Measurements from ENCODE around the gene CRPPA.

CRPPA gene

GRCh38 chr7:16396766-16397500 lies 24.4 kb downstream of the CRPPA start:
- Histone ChIP-seq H3K4me3 (ENCODE audit: low read depth, low read length) (peak overlapping the region; percentile 32), H2BK120ac (ENCODE audit: insufficient read depth, low read length, poor library complexity) (no peak overlapping the region), H3K79me2 (ENCODE audit: control insufficient read depth, insufficient read depth, low read length, poor library complexity) (no peaks in the 10 kb centered on the region), H3K9ac (ENCODE audit: low read length) (no peak overlapping the region), H3K36me3 (ENCODE audit: control insufficient read depth in 1 of 2, insufficient read depth in 2 of 2, low read length in 2 of 2) (peaks cover 0 to 21% of the 10 kb centered on the region in 2 experiments), H2AFZ (ENCODE audit: insufficient read depth, low read length, poor library complexity) (no peak overlapping the region), H3K23ac (ENCODE audit: low read length) (no peak overlapping the region), H3K4ac (ENCODE audit: low read depth, low read length) (no peak overlapping the region), H2BK5ac (ENCODE audit: low read depth, low read length, poor library complexity) (no peak overlapping the region), H4K8ac (ENCODE audit: low read depth, low read length) (no peak overlapping the region), H3K27me3 (ENCODE audit: insufficient read depth, low read length) (no peaks in the 10 kb centered on the region), H3K4me2 (ENCODE audit: low read length) (no peak overlapping the region), H4K12ac (ENCODE audit: low read depth, low read length) (no peak overlapping the region), H3K14ac (ENCODE audit: low read length) (no peak overlapping the region), H3K4me1 (ENCODE audit: control insufficient read depth in 1 of 2, insufficient read depth in 2 of 2, low read length in 2 of 2) (no peaks in the 10 kb centered on the region), H3K18ac (ENCODE audit: low read length) (no peak overlapping the region), H3K79me1 (ENCODE audit: low read length) (no peaks in the 10 kb centered on the region), H2AK5ac (ENCODE audit: low read length) (no peak overlapping the region), H3K9me3 (ENCODE audit: insufficient read depth, low read depth, low read length) (peaks cover 39% of the 10 kb centered on the region), H4K91ac (ENCODE audit: low read depth, low read length) (no peak overlapping the region), H2BK12ac (ENCODE audit: low read length) (no peak overlapping the region), H3K27ac (ENCODE audit: low read depth, low read length) (no peak overlapping the region)
- no peak for DNase-seq
- no CpG with 5 or more reads among the region's 25 CpGs for WGBS (ENCODE audit: extremely low coverage, insufficient coverage, insufficient read length)

- no peak overlapping the region for H3K27ac ChIP-seq (ENCODE audit: low read depth, low read length)
- no peak overlapping the region for H4K12ac ChIP-seq (ENCODE audit: low read depth, low read length)
- peaks cover 34% of the 10 kb centered on the region for H3K9me3 ChIP-seq (ENCODE audit: insufficient read depth, low read depth, low read length)
- H3K27me3 ChIP-seq (ENCODE audit: insufficient read depth, low read length), result no peaks in the 10 kb centered on the region
- no peak overlapping the region for H3K4me3 ChIP-seq (ENCODE audit: low read depth, low read length)
- no peak overlapping the region for H3K4me2 ChIP-seq (ENCODE audit: low read length)
- no peak overlapping the region for H3K9ac ChIP-seq (ENCODE audit: low read length)
- no peak overlapping the region for H3K18ac ChIP-seq (ENCODE audit: low read length)
- H4K91ac ChIP-seq (ENCODE audit: low read depth, low read length), result no peak overlapping the region
- H2AFZ ChIP-seq (ENCODE audit: insufficient read depth, low read length, poor library complexity), result no peak overlapping the region
- no peaks in the 10 kb centered on the region for H3K79me2 ChIP-seq (ENCODE audit: control insufficient read depth, insufficient read depth, low read length, poor library complexity)
- no peak overlapping the region for H2AK5ac ChIP-seq (ENCODE audit: low read length)
- H2BK12ac ChIP-seq (ENCODE audit: low read length), result no peak overlapping the region
- no peak overlapping the region for H4K8ac ChIP-seq (ENCODE audit: low read depth, low read length)
- H2BK120ac ChIP-seq (ENCODE audit: insufficient read depth, low read length, poor library complexity), result no peak overlapping the region
- no peak overlapping the region for H2BK5ac ChIP-seq (ENCODE audit: low read depth, low read length, poor library complexity)
- no peak overlapping the region for H3K4ac ChIP-seq (ENCODE audit: low read depth, low read length)
- H3K79me1 ChIP-seq (ENCODE audit: low read length), result no peaks in the 10 kb centered on the region
- DNase-seq, result no peak
- H3K4me1 ChIP-seq (ENCODE audit: control insufficient read depth in 1 of 2, insufficient read depth in 2 of 2, low read length in 2 of 2), result no peaks in the 10 kb centered on the region
- H3K36me3 ChIP-seq (ENCODE audit: control insufficient read depth in 1 of 2, insufficient read depth in 2 of 2, low read length in 2 of 2), result peaks cover 0 to 17% of the 10 kb centered on the region in 2 experiments
- WGBS (ENCODE audit: extremely low coverage, insufficient coverage, insufficient read length), result no CpG with 5 or more reads among the region's 1 CpG
- no peak overlapping the region for H3K14ac ChIP-seq (ENCODE audit: low read length)
- H3K23ac ChIP-seq (ENCODE audit: low read length), result no peak overlapping the region
Observed at GRCh38 chr7:16395121-16395520, 26.2 kb downstream of the CRPPA start.

GRCh38 chr7:16393862-16394422 lies 27.4 kb downstream of the CRPPA start:
- peaks cover 22% of the 10 kb centered on the region for H3K9me3 ChIP-seq (ENCODE audit: insufficient read depth, low read depth, low read length)
- H3K79me2 ChIP-seq (ENCODE audit: control insufficient read depth, insufficient read depth, low read length, poor library complexity), result no peaks in the 10 kb centered on the region
- no peak overlapping the region for H2AK5ac ChIP-seq (ENCODE audit: low read length)
- no peak overlapping the region for H4K91ac ChIP-seq (ENCODE audit: low read depth, low read length)
- no peak overlapping the region for H3K4me3 ChIP-seq (ENCODE audit: low read depth, low read length)
- no peak overlapping the region for H3K4me2 ChIP-seq (ENCODE audit: low read length)
- no peak overlapping the region for H4K12ac ChIP-seq (ENCODE audit: low read depth, low read length)
- H3K27me3 ChIP-seq (ENCODE audit: insufficient read depth, low read length), result no peaks in the 10 kb centered on the region
- H3K27ac ChIP-seq (ENCODE audit: low read depth, low read length), result no peak overlapping the region
- H3K14ac ChIP-seq (ENCODE audit: low read length), result no peak overlapping the region
- no peak overlapping the region for H2BK5ac ChIP-seq (ENCODE audit: low read depth, low read length, poor library complexity)
- H2BK12ac ChIP-seq (ENCODE audit: low read length), result no peak overlapping the region
- no peak for DNase-seq
- H3K23ac ChIP-seq (ENCODE audit: low read length), result no peak overlapping the region
- H3K4ac ChIP-seq (ENCODE audit: low read depth, low read length), result no peak overlapping the region
- no peak overlapping the region for H4K8ac ChIP-seq (ENCODE audit: low read depth, low read length)
- H3K4me1 ChIP-seq (ENCODE audit: control insufficient read depth in 1 of 2, insufficient read depth in 2 of 2, low read length in 2 of 2), result no peaks in the 10 kb centered on the region
- peaks cover 0 to 6% of the 10 kb centered on the region in 2 experiments for H3K36me3 ChIP-seq (ENCODE audit: control insufficient read depth in 1 of 2, insufficient read depth in 2 of 2, low read length in 2 of 2)
- no peaks in the 10 kb centered on the region for H3K79me1 ChIP-seq (ENCODE audit: low read length)
- H2AFZ ChIP-seq (ENCODE audit: insufficient read depth, low read length, poor library complexity), result no peak overlapping the region
- no peak overlapping the region for H3K9ac ChIP-seq (ENCODE audit: low read length)
- no peak overlapping the region for H2BK120ac ChIP-seq (ENCODE audit: insufficient read depth, low read length, poor library complexity)
- no peak overlapping the region for H3K18ac ChIP-seq (ENCODE audit: low read length)
- WGBS (ENCODE audit: extremely low coverage, insufficient coverage, insufficient read length), result no CpG with 5 or more reads among the region's 4 CpGs

- no peak overlapping the region for H3K4me3 ChIP-seq (ENCODE audit: low read depth, low read length)
- no peak overlapping the region for H2BK12ac ChIP-seq (ENCODE audit: low read length)
- no peak overlapping the region for H3K4me2 ChIP-seq (ENCODE audit: low read length)
- no peaks in the 10 kb centered on the region for H3K79me1 ChIP-seq (ENCODE audit: low read length)
- peaks cover 13% of the 10 kb centered on the region for H3K9me3 ChIP-seq (ENCODE audit: insufficient read depth, low read depth, low read length)
- no peaks in the 10 kb centered on the region for H3K79me2 ChIP-seq (ENCODE audit: control insufficient read depth, insufficient read depth, low read length, poor library complexity)
- no peak overlapping the region for H2BK120ac ChIP-seq (ENCODE audit: insufficient read depth, low read length, poor library complexity)
- no peak overlapping the region for H3K4ac ChIP-seq (ENCODE audit: low read depth, low read length)
- H4K91ac ChIP-seq (ENCODE audit: low read depth, low read length), result no peak overlapping the region
- no peak overlapping the region for H3K18ac ChIP-seq (ENCODE audit: low read length)
- H4K12ac ChIP-seq (ENCODE audit: low read depth, low read length), result no peak overlapping the region
- H3K23ac ChIP-seq (ENCODE audit: low read length), result no peak overlapping the region
- no peak overlapping the region for H3K14ac ChIP-seq (ENCODE audit: low read length)
- no peaks in the 10 kb centered on the region for H3K27me3 ChIP-seq (ENCODE audit: insufficient read depth, low read length)
- no peak overlapping the region for H2BK5ac ChIP-seq (ENCODE audit: low read depth, low read length, poor library complexity)
- no peak overlapping the region for H2AFZ ChIP-seq (ENCODE audit: insufficient read depth, low read length, poor library complexity)
- no peaks in the 10 kb centered on the region for H3K4me1 ChIP-seq (ENCODE audit: control insufficient read depth in 1 of 2, insufficient read depth in 2 of 2, low read length in 2 of 2)
- no peak overlapping the region for H3K27ac ChIP-seq (ENCODE audit: low read depth, low read length)
- no CpG with 5 or more reads among the region's 2 CpGs for WGBS (ENCODE audit: extremely low coverage, insufficient coverage, insufficient read length)
- H2AK5ac ChIP-seq (ENCODE audit: low read length), result no peak overlapping the region
- H3K36me3 ChIP-seq (ENCODE audit: control insufficient read depth in 1 of 2, insufficient read depth in 2 of 2, low read length in 2 of 2), result no peaks in the 10 kb centered on the region
- no peak overlapping the region for H3K9ac ChIP-seq (ENCODE audit: low read length)
- no peak for DNase-seq
- no peak overlapping the region for H4K8ac ChIP-seq (ENCODE audit: low read depth, low read length)
Observed at GRCh38 chr7:16392990-16393523, 28.3 kb downstream of the CRPPA start.
